SK-N-DZ (cell line): ENCODE measurements around the gene BTBD9.
A peak's percentile ranks its signal among the peaks of the same experiment; 100 is the strongest.

ENCODE experiments used
- DNase-seq: peaks from one replicate; pipeline ENCODE4 v3.0.0-alpha.2; 2015; ENCODE audit warnings: low spot score

The BTBD9 gene

GRCh38 chr6:38209371-38210260, 430.1 kb downstream of the BTBD9 start:
- DNase-seq, result no peak

DNA sequence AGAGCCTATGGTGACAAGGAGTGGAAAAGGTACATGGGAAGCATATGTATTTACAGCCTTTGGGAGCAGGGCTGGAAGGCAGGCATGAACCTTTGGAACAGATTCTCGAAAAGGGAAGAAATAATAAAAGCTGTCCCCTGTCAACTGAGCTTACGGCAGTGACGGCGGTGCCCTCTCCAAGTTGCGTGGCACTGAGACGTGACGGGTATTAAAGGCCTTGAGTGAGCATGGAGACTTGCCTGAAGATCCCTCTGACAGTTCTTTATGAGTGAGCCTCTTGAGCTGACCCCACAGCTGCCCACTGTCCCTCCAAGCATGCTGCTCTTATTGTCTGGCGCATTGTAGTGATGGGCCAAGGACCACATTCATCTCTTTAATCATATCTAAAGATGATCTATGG, 431.7 kb downstream of the BTBD9 start:
- DNase-seq, result no peak

DNA sequence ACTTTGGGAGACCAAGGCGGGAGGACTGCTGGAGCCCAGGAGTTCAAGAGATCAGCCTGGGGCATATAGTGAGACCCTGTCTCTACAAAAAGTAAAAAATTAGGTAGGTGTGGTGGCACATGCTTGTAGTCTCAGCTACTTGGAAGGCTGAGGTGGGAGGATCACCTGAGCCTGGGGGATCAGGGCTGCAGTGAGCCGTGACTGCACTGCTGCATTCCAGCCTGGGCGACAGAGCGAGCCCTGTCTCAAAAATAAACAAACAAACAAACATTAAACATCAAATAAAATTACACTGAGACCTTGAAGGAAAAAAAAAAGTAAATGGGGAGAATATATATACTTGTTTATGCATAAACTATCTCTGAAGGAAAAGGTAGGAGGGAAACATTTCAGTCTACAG, 432.4 kb downstream of the BTBD9 start:
- no peak for DNase-seq

- DNase-seq, result peak; percentile 32
Observed at GRCh38 chr6:38198219-38198618, 441.5 kb downstream of the BTBD9 start.

GRCh38 chr6:38195113-38195635, 444.6 kb downstream of the BTBD9 start:
- DNase-seq, result no peak

- no peak for DNase-seq
Observed at GRCh38 chr6:38194589-38194988, 445.1 kb downstream of the BTBD9 start.

DNA sequence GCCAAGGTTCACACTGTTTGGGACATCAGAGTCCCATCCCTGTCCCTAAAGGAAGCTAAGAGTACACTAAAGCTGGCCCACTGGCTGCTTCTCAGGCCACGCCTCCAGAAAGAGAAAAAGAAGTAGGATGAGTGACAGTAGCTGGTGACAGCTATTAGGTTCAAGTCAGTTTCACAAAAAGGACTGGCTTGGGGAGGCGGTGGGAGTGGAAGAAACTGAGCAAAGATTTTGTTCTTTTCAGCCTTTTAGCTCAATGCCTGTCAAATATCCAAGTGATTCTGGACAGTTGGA, 445.5 kb downstream of the BTBD9 start:
- DNase-seq, result no peak

DNA sequence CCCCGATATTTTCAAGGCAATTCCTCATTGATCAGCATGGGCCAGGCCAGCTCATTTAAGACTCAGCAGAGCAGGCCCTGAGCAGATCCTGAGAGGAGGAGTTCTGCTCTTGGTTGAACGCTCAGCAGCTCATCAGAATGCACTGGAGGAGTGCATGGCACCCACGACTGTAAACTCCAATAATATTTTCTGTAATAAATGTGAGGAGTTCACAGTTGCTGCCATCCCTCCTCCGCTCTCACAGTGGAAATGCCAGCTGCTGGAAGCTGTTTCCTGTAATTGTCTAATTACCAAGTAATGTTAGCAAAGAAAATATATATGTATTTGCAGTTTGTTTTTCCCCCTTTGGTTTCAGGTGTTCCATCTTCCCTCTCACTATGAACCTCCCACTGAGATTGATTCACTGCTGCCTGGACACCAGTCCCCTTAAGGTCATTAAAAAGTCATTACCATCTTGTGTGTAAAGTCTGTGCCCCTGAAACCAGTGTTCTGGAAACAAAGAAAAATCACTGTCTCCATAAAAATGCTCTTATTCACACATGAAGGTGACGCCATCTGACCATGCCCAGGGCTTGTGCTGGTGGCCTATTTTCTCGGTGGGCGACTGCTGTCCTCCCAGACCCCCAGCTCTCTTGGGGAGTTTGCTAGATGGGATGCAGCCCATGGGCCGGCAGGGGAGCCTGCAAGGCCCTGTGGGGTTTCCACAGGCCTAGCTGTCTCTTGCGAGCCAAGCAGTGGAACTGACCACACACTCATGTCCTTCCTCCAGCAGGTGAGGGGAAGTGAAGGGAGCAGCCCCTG, 446.0 kb downstream of the BTBD9 start:
- no peak for DNase-seq

DNA sequence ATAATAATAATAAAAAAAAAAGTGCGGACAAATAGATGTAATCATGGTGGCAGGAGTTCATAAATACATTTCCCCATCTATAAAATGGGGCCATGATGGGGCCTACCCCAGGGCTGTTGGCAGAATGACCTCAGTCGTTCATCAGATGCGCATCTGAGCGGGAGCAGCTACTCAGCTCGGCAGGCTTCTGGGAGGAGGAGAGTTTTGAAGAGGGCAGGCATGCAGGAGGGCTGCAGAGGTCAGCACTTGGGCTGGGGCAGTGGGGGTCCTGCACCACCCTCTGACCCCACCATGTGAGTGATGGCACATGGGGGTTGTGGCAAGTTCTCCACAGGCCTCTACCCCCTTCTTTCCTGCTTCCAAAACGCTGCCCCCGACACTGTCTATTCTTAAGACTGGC, 446.7 kb downstream of the BTBD9 start:
- DNase-seq, result no peak

GRCh38 chr6:38192487-38192886, 447.2 kb downstream of the BTBD9 start:
- DNase-seq, result no peak

DNA sequence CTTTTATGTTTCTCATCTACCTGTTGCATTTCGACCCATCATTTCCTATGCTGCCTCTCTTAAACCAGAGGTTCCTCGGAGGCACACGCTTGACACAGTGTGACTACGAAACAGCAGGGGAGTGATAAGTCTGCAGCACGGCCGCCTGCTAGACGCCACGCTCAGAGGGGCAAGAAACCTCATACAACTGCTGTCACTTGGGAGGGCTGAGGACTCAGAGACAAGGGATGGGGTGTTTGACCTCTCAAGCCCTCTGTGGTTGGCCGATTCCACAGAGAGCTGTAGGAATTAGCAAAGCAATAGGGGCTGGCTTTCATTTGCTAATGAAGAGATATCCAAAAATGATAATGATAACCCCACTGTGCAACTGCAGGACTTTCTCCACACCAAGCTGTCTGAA, 447.7 kb downstream of the BTBD9 start:
- no peak for DNase-seq

DNA sequence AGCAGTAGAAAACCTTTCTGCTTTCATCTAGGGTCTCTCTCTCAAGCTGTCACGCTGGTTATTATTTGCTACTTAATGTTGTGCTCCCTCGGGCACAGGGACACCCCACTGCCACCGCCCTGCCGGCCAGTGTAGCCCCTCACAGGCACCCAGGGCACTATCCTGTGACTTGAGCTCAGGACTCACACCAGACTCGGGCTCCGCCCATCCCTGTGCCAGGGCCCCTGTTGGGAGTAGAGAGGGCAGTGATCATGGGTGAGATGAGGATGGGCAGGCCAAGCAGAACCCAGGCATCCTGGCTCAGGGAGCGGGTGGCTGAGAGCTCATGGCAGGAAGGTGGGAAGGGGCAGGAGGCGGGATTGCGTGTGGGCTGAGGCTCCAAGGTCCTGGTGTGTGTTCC, 448.3 kb downstream of the BTBD9 start:
- no peak for DNase-seq

- DNase-seq, result no peak
Observed at GRCh38 chr6:38188677-38189335, 450.9 kb downstream of the BTBD9 start.

- DNase-seq, result no peak
Observed at GRCh38 chr6:38187811-38188590, 451.7 kb downstream of the BTBD9 start.

DNA sequence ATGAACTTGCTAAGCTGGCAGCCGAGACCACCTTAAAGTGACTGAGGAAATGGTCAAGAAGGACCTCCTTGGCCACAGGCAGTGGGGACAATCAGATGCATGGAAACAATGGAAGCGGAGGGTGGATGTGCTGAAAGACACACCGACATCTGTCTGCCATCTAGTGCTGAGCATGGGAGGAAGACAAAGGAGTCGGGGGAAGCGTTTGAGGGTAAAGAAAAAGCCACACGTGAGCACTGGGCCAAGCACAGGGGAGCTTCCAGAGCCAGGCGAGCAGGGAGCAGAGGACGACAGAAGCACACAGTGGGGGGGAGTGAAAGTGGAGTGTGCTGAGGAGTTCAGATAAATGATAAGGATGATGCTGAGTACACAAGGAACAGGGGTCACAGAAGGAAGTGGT, 452.4 kb downstream of the BTBD9 start:
- DNase-seq, result peak; percentile 52

DNA sequence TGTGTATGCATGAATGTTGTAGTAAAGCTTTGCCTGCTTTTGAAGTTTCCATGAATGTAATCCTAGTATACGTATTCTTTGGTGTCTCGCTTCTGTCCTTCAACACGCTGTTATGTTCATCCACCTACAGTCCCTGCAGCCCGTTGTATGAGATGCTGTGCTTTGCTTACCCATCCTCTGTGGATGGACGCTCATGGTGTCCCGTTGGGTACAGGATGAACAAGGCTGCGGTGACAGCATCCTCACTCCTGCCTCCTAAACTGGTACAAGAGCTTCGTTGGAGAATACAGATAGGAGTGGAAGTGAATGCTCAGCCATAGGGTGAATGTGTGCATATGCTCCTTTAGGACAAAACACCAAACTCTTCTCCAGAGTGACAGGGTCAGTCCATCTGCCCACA, 454.0 kb downstream of the BTBD9 start:
- no peak for DNase-seq

GRCh38 chr6:38185244-38185643, 454.5 kb downstream of the BTBD9 start:
- no peak for DNase-seq

GRCh38 chr6:38184585-38185080, 455.1 kb downstream of the BTBD9 start:
- no peak for DNase-seq

- no peak for DNase-seq
Observed at GRCh38 chr6:38183856-38184584, 455.7 kb downstream of the BTBD9 start.

DNA sequence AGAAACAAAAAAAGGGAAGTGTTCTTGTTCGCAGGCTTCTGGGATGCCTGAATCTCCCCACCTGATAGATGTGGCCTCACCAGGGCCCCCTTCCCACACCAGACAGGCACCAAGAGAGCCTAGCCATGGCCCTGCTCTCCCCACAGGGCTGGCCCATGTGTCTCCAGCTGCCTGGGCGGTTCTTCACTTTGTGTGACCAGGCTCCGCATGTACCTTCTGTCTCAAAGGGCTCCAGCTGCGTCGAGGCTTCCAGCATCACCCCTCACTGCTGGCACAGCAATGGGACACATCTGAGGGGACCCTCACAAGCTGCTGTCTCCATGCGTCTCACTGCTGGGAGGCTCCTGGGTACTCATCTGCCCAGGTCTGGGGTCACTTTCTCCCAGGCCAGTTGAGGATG, 457.3 kb downstream of the BTBD9 start:
- DNase-seq, result no peak

DNA sequence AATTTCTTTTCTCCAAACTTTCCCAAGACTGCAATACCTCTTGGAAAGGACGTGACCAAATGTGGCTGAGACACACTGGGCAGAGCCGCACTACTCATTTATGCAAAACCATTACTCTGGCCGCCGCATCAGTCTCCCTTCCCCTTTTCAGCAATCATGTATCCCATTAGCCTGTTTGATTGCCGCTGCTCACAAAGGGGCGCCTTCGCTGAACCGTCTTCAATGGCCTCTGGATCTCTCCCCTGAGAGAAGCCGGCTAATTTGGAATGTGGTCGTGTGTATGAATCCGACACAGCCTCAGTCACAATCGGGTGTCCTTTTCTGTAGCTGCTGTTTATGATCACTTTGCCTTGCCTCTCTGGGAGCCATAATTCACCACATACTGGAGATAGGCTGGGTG, 459.1 kb downstream of the BTBD9 start:
- no peak for DNase-seq
